H4 (cell line): ENCODE data around the gene KIF26A. TPM values are rescaled to one million over a fixed set of nuclear protein-coding genes. Genes with fewer than 3 reads are reported as not detected.
A peak's percentile ranks its signal among the peaks of the same experiment; 100 is the strongest.
"Not testable (repeated sequence)": the region's sequence is repeated elsewhere in the genome, so short reads cannot be mapped to it uniquely, and the experiment has no call there.

Experiments used
- DNase-seq: peaks from one replicate; pipeline ENCODE4 v3.0.0-alpha.2; 2015; ENCODE audit warnings: low spot score
- total RNA-seq: library from RNA; depleted of rRNA; stranded (reverse); fragments of >200 nt; shearing (Covaris generic); gene quantifications from 2 replicates; pipeline ENCODE4 v1.2.3, GENCODE V29; 2014

Gene KIF26A
- total RNA-seq, 1 experiment from 2014 or later = 0.77 TPM

DNA sequence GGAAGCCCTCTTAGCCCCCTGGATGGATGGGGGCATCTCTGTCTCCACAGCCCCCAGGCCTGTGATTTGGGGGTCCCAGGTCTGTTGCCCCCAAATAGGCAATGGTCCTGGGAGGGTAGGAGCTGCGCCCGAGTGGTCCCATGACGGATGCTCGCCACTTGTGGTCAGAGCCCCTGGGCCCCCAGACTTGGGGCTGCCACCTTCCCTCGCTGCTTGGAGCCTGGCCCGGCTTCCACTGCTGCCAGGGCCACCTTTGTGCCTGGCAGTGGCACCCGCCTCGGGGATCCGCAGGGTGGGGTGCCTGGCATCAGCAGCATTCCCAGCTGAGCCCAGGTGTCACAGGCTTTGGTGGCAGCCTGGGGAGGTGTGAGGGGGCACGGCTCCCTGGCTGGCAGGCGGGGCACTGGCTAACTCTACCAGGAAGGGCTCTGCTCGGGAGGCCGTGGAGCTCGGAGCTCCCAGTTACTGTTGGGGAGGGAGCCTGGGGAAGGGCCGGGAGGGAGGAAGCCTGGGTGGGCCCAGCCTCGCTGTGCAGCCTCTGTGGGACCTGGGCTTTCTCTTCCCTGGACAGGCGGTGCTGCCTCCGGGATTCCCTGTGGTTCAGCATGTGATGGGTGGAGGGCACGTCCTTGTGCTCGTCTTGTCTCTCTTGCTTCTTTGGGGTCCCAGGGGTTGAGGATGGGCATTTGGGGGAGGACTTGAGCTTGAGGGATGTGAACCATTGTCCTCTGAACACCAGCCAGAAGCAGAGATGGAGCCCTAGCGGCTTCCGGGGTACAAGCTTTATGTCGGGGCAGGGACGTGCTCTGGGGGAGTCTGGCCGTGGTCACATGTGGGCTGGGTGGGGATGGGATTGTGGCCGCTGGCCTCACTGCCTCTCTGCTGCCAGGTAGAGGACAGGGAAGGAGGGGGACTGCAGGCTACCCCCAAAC is 5.4 kb downstream of the KIF26A start:
- no peak for DNase-seq

DNA sequence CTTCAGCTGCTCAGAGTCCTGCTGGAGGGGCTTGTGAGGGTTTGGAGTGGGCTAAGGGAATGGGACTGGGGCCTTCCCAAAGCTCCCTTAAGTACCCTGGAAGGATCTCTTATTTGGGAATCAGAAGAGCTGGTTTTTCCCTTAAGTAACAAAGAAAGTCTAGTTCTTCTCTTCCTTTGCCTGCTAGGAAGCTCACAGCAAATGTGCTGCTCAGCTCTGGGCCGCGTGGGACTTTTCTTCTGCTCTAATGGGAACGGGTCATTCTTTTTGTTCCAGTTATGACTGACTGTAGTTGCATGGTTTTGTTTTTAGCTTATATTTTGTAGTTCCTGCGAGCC is 6.0 kb downstream of the KIF26A start:
- DNase-seq = no peak

- no peak for DNase-seq
Measured at GRCh38 chr14:104144911-104145825, 6.8 kb downstream of the KIF26A start.

DNA sequence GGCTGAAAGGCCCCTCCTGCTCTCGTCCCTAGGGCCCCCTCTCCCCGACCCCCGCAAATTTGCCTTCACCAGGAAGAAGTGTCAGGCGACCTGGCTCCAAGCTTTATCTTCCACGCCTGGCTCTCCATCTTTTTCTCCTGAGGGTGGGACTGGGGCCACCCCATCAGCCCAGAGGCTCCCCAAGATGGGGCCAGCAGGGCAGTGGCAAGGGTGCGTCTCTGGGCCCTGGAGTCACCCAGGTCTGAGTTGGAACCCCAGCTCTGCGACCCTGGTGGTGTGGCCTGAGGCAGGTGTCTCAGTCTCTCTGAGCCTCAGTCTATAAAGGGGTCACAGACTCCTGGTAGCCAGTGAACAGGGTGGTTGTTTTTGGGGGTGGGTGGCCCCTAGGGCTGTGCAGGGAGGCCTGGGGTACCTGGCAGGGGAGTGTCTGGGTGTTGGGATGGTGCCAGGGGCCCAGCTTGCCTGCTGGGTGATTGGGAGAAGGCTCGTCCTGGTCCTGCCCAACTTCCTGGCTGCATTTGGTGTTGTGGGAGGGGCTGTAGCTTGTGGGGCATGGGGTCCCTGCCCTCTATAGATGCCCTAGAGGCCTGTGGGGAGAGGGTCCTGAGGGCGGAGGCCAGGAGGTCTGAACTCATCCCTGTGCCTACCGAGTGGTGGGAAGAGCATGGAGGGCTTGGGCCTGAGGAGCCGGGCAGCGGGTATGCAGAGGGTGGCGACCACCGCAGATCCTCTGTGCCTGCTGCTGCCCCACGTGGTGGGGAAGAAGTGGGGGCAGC is 7.6 kb downstream of the KIF26A start:
- DNase-seq = no peak

DNA sequence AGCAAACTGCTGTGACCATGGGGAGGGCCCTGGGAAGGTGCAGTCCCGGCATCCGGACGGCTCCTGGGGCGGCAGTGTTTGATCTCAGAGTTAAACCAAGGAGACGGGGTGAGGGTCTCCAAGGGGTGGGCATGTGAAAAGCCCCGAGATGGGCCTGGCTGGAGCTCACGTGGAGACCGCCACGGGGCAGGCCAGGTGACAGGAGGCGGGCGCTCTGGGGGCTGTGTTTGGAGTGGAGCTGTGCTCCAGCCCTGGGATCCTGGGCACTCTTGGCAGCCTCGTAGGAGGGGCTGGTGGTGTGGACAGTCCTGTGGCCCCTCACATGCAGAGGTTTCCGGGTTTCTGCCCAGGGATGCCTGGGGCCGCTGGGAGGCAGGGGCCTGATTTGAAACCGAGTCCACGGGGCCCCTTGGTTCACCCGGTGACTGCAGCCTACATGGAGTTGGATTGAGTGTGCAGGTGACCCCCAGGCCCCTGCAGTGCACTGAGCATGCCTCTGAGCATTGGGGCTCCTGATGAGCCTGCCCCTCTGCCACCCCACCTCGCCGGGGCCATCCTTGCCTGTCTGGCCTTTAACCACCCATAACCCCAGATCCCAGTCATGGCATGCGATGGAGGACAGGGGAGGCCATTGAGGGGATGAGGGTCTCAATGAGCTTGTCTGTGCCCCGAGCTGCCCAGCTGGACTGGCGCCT is 8.4 kb downstream of the KIF26A start:
- DNase-seq = no peak

DNA sequence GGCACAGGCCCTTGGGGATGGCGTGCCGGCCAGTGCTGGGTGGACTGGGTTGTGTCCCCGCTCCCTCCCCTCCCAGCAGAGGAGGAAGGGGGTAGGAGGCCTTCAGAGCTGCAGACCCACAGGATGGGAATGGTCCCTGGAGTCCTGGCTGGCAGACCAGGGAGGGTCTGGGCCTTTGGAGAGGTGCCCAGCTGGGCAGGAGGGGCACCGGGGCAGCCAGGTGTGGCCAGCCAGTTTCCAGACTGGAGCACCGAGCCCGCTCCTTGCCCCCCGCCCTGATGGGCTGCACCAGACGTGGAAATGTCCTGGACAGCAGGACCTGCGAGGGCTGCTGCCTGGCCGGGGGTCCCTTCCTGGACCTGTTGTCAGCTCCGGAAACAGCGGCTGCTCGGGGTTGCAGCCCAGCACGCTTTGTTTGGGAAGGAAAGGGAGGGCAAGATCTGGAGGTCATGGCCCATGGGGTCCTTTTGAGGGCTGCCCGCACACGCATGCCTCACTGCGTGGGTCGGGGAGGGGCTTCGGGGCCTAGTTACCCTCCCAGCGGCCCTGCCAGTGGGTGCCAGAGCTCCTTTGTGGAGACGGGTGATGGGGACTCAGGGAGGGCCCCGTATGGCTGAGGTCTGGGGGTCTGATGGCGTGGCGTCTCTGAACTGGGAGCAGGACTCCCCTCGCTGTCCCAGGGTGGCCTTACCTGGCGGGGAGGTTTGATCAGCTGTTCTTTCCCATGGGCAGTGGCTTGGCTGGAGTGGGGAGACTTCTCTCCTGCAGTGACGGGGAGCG is 9.1 kb downstream of the KIF26A start:
- no peak for DNase-seq

DNA sequence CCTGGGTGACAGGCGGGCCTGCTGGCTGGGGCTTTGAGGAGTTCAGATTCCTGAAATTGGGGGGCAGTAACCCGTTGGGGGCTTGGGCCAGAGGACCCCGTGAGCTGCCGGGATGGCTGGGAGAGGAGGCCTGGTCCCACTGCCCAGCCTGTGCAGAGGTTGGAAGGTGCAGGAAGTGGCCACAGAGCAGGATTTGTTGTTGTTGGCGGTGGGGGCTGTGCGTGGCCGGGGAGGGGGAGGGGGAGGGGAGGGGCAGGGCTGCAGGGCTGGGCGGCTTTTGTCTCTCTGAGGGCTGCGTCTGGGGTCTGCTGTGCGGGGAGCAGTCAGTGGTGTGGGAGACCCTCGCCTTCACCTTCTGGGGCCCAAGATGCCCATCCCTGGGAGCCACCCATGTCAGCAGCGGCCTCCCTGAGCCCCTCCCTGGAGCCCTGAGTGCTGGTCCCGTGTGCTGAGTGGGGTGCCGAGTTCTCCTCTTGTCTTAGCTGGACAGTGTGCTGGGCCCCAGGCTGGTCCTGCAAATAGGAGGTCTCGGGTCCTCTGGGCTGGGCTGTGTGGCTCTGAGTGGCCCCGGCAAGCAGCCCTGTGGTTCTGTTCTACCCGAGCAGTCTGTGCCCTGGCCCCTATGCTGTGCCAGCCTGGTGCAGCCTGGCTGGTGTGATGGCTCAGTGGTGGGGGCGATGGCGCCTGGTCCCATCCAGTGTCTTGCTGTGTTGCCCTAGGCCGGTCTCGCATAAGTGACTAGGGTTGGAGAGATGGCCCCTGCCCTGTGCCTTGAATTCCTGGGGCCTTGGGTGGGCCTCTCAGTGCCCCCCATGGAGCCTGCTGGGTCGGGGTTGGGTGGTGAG is 10.3 kb downstream of the KIF26A start:
- DNase-seq = no peak

GRCh38 chr14:104149278-104149595 is 10.8 kb downstream of the KIF26A start:
- no peak for DNase-seq

DNA sequence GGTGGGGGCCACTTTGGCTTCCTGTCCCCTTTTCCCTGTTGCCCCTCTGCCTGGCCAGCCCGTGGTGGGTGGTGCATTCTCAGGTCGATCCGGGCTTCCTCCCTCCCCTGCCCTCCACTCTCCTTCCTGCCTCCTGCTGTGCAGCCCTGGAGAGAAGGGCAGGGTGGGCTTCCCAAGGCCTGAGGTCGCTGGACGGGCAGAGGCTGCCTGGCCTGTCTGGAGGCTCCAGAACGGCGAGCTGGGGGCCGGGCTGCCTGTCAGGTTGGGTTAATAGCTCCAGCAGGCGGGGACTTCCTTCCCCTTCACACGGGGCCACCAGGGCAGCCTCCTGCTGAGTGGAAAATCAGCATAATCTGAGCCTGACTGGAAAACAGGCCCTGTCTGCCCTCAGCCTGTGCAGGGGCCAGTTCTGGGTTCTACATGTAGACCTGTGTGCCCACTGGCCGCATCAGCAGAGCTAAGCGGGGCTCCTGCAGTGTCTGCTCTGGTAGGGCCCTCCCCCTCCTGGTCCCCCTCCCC is 11.3 kb downstream of the KIF26A start:
- DNase-seq = peak; percentile 35

DNA sequence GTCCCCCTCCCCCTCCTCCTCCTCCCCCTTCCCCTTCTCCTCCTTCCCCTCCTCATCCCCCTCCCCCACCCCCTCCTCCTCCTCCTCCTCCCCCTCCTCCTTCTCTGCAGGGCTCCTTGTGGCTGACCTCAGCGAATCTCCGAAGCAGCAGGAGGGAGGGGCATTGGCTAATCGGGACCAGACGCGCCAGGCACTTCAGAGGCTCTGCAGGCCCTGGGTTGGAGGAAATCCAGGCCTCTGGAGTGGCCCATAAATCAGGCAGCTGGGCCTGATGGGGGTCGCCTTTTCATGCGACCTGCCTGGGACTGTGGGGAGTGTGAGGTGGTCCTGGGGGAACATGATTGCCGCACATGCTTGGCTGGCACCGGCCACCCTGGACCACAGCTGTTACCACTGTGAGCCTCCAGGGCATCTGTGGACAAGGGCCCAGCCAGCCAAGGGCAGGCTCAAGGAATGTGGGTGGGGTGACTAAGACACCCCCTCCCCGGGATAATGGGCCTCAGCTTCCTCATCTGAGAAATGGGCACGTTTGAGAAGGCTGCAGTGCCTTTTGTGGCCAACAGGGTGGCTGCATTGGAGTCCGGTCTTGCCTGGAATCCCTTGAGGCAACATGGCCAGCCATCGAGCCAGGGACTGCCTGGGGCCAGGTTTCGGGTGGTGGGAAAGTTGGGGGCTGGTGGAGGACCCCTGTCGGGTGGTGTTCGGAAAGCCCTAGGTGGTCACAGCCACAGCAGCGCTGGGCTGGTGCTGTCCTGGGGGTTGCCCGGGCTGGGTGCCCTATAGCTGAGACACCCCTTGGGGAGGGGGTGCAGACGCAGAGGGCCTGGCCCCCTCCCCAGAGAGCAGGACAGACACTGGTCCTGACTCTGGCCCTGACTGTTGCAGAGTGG is 12.0 kb downstream of the KIF26A start:
- DNase-seq = peak; percentile 74

DNA sequence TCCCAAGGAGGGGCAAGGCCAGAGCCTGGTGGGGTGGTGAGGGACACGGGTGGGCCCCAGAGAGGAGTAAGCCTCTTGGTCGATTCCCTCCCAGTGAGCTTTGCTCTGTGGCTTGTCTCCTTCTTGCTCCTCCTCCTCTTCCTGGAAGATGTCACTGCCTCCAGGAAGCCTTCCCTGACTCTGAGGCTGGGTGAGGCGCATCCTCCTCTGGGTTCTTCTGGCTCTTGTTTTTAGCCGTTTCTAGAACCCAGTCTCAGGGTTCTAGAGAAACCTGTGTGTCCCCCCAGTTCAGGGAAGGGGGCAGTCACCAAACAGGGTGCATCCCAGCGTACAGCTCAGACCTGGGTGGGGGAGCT is 12.6 kb downstream of the KIF26A start:
- no peak for DNase-seq

- DNase-seq = no peak
Measured at GRCh38 chr14:104151566-104152245, 13.3 kb downstream of the KIF26A start.

GRCh38 chr14:104152246-104152575 is 13.8 kb downstream of the KIF26A start:
- DNase-seq = no peak

DNA sequence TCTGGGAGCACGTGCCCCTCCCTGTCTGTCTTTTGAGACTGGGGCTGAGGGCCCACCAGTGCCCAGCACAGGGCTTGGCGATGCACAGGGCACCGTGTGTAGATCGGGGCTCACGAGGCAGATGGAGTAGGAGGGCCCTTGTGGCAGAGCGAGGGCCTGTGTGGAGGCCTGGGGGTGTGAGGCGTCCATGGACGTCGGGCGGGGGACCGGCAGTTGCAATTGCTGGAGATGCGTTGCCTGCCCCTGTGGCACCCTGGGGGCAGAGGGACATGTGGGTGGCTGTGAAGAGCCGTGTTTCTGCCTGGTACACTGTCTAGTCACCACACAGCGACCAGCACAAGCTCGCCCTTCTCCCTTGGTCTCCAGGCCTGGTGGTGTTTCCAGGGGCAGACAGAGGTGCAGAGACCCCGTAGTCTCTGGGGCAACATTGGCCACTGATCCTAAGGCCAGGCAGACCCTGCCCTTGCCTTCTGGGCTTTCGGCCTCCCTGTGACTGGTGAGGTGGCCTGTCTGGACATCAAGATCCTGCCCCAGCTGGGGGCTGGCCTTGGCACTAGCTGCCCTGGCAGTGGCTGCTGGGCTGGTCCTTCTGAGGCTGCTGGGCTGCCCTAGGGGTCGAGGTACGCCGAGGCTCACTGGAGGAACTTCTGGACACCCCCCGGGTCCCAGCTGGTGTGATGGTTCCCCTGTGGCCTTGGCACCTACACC is 14.5 kb downstream of the KIF26A start:
- no peak for DNase-seq

GRCh38 chr14:104153394-104153755 is 15.0 kb downstream of the KIF26A start:
- DNase-seq = not testable (repeated sequence)

DNA sequence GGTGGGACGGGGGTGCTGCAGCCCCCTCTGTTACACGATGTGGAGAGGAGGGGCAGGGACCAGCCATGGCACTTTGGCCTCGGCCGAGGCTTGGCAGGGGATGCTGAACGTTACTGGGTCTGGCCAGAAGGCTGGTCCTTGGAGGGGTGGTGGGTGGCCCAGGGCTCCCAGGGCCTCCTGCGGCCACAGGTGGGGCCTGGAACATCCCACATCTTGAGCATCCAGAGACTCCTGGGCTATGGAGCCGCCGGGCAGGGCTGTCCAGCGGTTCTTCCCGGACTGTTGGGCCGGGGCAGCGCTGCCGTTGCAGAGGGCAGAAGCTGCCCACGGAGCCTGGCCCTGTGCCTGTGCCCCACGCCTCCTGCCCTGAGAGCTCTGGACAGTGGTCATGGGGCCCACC is 15.9 kb downstream of the KIF26A start:
- no peak for DNase-seq

- no peak for DNase-seq
Measured at GRCh38 chr14:104155513-104155912, 17.1 kb downstream of the KIF26A start.

- no peak for DNase-seq
Measured at GRCh38 chr14:104156142-104156541, 17.8 kb downstream of the KIF26A start.
